ENCODE measurements around the gene NDNF.

NDNF gene

GRCh38 chr4:121011138-121011537 lies 61.2 kb downstream of the NDNF start:
- no peak for DNase-seq

- DNase-seq = no peak
Measured at GRCh38 chr4:121009578-121010478, 62.5 kb downstream of the NDNF start.

- DNase-seq = no peak
Measured at GRCh38 chr4:121007660-121008059, 64.7 kb downstream of the NDNF start.

- no peak for DNase-seq
Measured at GRCh38 chr4:121003863-121004262, 68.5 kb downstream of the NDNF start.

GRCh38 chr4:120995266-120996010 lies 76.9 kb downstream of the NDNF start:
- no peak for DNase-seq

GRCh38 chr4:120994521-120994920 lies 77.8 kb downstream of the NDNF start:
- DNase-seq = no peak

- DNase-seq = no peak
Measured at GRCh38 chr4:120991885-120992284, 80.5 kb downstream of the NDNF start.

GRCh38 chr4:120990246-120990645 lies 82.1 kb downstream of the NDNF start:
- DNase-seq = no peak
